Memory B cell (primary cell): ENCODE data around the gene HMGN3.
A peak's percentile ranks its signal among the peaks of the same experiment; 100 is the strongest.

Experiments
- ATAC-seq: fragments of 150-1000 bp; cut with Tn5 transposase; 2 replicates; pipeline ENCODE4 v1.10.0; 2021; ENCODE audit warnings: low read depth, mild to moderate bottlenecking, moderate library complexity
- DNase-seq, 2 donors: peaks; one replicate each; pipeline ENCODE4 v3.0.0; 2022; ENCODE audit warnings: low spot score in 2 of 2
- H3K27ac Mint-ChIP-seq: one replicate; pipeline ENCODE4 v1.8.0; 2022; ENCODE audit warnings: mild to moderate bottlenecking, moderate library complexity, mixed read lengths
- H3K27me3 Mint-ChIP-seq: one replicate; pipeline ENCODE4 v1.8.0; 2022; ENCODE audit warnings: mixed read lengths
- H3K36me3 Mint-ChIP-seq: one replicate; pipeline ENCODE4 v1.8.0; 2022; ENCODE audit warnings: mild to moderate bottlenecking, mixed read lengths
- H3K4me1 Mint-ChIP-seq: one replicate; pipeline ENCODE4 v1.8.0; 2022; ENCODE audit warnings: mixed read lengths
- H3K4me3 Mint-ChIP-seq: one replicate; pipeline ENCODE4 v1.8.0; 2022; ENCODE audit warnings: mild to moderate bottlenecking, moderate library complexity, mixed read lengths
- H3K9me3 Mint-ChIP-seq: one replicate; pipeline ENCODE4 v1.8.0; 2022; ENCODE audit warnings: mixed read lengths

HMGN3 gene

GRCh38 chr6:79225717-79226599 is 8.5 kb downstream of the HMGN3 start:
- Mint-ChIP-seq H3K4me1 (no peaks in the 10 kb centered on the region), H3K9me3 (no peaks in the 10 kb centered on the region), H3K36me3 (peaks cover 4% of the 10 kb centered on the region), H3K27me3 (no peaks in the 10 kb centered on the region), H3K27ac (no peak overlapping the region), H3K4me3 (no peak overlapping the region)
- no peak for DNase-seq
- no peak for ATAC-seq

DNA sequence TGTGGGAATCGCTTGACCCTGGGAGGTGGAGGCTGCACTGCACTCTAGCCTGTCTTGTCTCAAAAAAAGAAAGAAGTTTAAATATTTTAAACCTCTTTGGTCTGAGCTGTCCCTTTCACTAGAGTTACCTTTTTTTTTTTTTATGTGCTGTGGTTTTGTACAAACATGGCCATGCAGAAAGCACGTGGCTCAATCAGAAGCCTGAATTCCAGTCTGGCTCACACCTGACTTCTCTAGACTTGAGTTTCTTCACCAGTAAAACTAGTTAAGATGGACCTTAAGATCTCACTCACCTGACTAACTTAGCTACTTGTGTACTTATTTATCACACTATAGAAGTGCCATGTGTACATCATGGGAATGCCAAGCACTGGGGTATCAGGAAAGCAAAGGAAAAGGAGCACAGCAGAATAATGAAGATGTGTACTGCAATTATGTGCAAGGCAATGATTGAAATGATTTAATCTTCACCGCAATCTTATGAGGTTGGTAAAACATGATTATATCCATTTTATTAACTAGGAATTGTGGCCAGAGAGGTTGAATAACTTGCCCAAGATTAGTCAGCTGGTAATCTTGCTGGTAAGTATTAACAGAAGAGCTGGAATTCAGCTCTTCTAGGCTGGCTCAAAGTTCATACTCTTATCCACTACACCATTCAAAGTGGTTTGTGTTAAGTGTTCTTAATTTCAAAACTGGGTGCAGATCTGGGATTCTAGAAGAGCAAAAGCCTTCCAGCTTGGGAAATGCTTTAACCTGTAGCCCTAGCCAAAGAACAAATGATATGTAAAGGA is 10.7 kb downstream of the HMGN3 start:
- Mint-ChIP-seq H3K4me1 (no peaks in the 10 kb centered on the region), H3K9me3 (peaks cover 2% of the 10 kb centered on the region), H3K27me3 (no peaks in the 10 kb centered on the region), H3K27ac (no peak overlapping the region), H3K36me3 (peaks cover 8% of the 10 kb centered on the region), H3K4me3 (no peak overlapping the region)
- no peak for DNase-seq
- ATAC-seq: no peak

DNA sequence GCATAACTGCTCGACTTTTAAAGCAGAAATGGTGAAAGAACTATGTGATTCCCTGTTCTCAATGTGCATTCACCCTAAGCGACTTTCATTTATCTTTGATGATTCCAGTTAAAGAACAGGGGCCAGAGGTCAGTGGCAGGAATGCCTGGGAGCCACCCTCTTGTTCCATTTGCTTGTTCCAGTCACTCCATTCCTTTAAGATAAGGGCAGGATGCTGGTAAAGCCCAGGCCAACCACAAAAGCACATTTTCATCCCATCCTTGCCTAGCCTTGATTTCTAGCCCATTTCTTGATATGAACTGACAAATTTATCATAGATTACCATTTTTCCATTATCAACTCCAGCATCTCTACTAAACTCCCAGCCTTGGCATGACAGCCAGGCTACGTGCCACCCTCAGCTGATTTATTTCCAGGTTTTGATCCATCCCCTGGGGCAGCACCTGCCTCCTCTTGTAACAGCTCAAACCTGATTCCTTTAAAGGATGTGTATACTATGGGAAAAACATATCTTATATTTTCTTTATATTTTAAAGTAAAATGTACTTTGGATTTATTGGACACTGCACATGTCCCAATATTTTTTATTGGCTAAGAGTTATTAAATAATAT is 19.2 kb downstream of the HMGN3 start:
- ATAC-seq (no peak), DNase-seq (no peak)
- Mint-ChIP-seq H3K36me3 (peaks cover 19% of the 10 kb centered on the region), H3K27ac (no peak overlapping the region), H3K9me3 (peaks cover 3% of the 10 kb centered on the region), H3K27me3 (no peaks in the 10 kb centered on the region), H3K4me1 (peaks cover 2% of the 10 kb centered on the region), H3K4me3 (no peak overlapping the region)

DNA sequence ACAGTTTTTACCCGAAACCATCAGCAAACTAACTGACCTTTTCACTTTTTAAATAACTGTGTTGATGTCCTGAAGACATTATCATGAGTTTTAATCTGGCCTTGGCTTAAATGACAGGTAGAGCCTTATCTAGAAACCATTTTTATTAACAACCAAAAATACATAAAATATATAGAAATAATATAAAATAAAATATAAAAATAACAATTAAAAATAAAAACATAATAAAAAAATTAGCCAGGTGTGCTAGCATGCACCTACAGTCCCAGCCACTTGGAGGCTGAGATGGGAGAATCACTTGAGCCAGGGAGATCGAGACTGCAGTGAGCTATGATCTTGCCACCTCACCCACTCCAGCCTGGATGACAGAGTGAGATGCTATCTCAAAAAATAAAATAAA is 21.6 kb downstream of the HMGN3 start:
- no peak for DNase-seq
- H3K4me1 Mint-ChIP-seq: peaks cover 2% of the 10 kb centered on the region
- ATAC-seq: no peak
- no peaks in the 10 kb centered on the region for H3K9me3 Mint-ChIP-seq
- H3K27ac Mint-ChIP-seq: no peak overlapping the region
- H3K36me3 Mint-ChIP-seq: peaks cover 16% of the 10 kb centered on the region
- H3K27me3 Mint-ChIP-seq: no peaks in the 10 kb centered on the region
- H3K4me3 Mint-ChIP-seq: no peak overlapping the region

DNA sequence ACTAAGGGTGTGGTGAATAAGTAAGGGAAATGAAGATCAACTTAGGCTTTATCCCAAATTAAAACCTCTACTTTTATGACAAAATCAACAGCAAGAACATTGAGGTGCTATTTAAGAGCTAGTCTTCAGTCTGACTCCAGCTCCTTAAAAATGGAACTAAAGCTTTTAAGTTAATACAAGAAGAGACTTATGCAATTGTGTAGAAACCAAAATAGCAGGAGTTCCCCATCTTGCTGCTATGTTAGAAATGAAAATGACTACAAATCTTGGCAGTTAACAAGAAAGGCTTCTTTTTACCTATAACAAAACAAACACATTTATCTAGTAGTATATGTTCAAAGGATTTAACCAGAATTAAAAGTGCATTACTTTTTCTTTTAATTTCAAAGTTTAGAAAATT is 25.7 kb downstream of the HMGN3 start:
- no peak for ATAC-seq
- Mint-ChIP-seq H3K27ac (no peak overlapping the region), H3K36me3 (peaks cover 32% of the 10 kb centered on the region), H3K4me1 (no peaks in the 10 kb centered on the region), H3K9me3 (no peaks in the 10 kb centered on the region), H3K4me3 (no peak overlapping the region), H3K27me3 (no peaks in the 10 kb centered on the region)
- no peak for DNase-seq

- no peak overlapping the region for H3K27ac Mint-ChIP-seq
- H3K9me3 Mint-ChIP-seq: no peaks in the 10 kb centered on the region
- no peaks in the 10 kb centered on the region for H3K27me3 Mint-ChIP-seq
- ATAC-seq: no peak
- H3K36me3 Mint-ChIP-seq: peaks cover 32% of the 10 kb centered on the region
- no peaks in the 10 kb centered on the region for H3K4me1 Mint-ChIP-seq
- no peak for DNase-seq
- H3K4me3 Mint-ChIP-seq: no peak overlapping the region
Observed at GRCh38 chr6:79203753-79204253, 30.7 kb downstream of the HMGN3 start.

DNA sequence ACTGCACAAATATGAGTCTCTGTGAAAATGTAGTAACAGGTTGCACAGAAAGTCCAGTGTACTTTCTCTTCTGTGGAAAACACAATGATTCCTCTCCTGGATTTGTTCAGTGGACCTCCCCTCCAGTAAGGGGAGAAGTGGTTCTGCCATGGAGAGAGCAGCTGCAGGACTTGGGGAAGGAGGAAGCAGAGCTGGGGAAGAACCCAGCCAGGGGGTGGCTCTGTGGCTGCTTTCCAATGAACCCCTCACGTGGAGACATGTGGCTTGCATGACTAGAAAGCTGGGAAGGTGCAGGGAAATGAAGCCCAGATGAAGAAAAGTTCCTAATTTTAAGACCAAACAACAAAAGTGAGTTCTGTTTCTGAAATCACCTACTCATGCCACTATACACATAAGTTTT is 31.9 kb downstream of the HMGN3 start:
- ATAC-seq (no peak), DNase-seq (no peak)
- H3K36me3 Mint-ChIP-seq: peaks cover 29% of the 10 kb centered on the region
- no peak overlapping the region for H3K4me3 Mint-ChIP-seq
- H3K4me1 Mint-ChIP-seq: no peaks in the 10 kb centered on the region
- H3K9me3 Mint-ChIP-seq: no peaks in the 10 kb centered on the region
- no peaks in the 10 kb centered on the region for H3K27me3 Mint-ChIP-seq
- H3K27ac Mint-ChIP-seq: peak overlapping the region; percentile 33

- ATAC-seq (no peak), DNase-seq (no peak)
- H3K27ac Mint-ChIP-seq: peak overlapping the region; percentile 33
- no peaks in the 10 kb centered on the region for H3K4me1 Mint-ChIP-seq
- no peaks in the 10 kb centered on the region for H3K27me3 Mint-ChIP-seq
- no peak overlapping the region for H3K4me3 Mint-ChIP-seq
- no peaks in the 10 kb centered on the region for H3K9me3 Mint-ChIP-seq
- peaks cover 24% of the 10 kb centered on the region for H3K36me3 Mint-ChIP-seq
Observed at GRCh38 chr6:79201983-79202382, 32.5 kb downstream of the HMGN3 start.

GRCh38 chr6:79201143-79201542 is 33.3 kb downstream of the HMGN3 start:
- no peak overlapping the region for H3K27ac Mint-ChIP-seq
- H3K4me3 Mint-ChIP-seq: no peak overlapping the region
- H3K9me3 Mint-ChIP-seq: no peaks in the 10 kb centered on the region
- DNase-seq (no peak), ATAC-seq (no peak)
- H3K36me3 Mint-ChIP-seq: peaks cover 20% of the 10 kb centered on the region
- H3K27me3 Mint-ChIP-seq: no peaks in the 10 kb centered on the region
- H3K4me1 Mint-ChIP-seq: no peaks in the 10 kb centered on the region

- peaks cover 5% of the 10 kb centered on the region for H3K9me3 Mint-ChIP-seq
- peaks cover 13% of the 10 kb centered on the region for H3K36me3 Mint-ChIP-seq
- no peak for ATAC-seq
- no peak overlapping the region for H3K27ac Mint-ChIP-seq
- no peaks in the 10 kb centered on the region for H3K4me1 Mint-ChIP-seq
- DNase-seq: no peak
- no peak overlapping the region for H3K4me3 Mint-ChIP-seq
- H3K27me3 Mint-ChIP-seq: no peaks in the 10 kb centered on the region
Observed at GRCh38 chr6:79196912-79197311, 37.6 kb downstream of the HMGN3 start.

GRCh38 chr6:79193971-79194370 is 40.5 kb downstream of the HMGN3 start:
- Mint-ChIP-seq H3K4me3 (no peak overlapping the region), H3K27me3 (no peaks in the 10 kb centered on the region), H3K27ac (no peak overlapping the region), H3K4me1 (no peaks in the 10 kb centered on the region), H3K36me3 (peaks cover 10% of the 10 kb centered on the region), H3K9me3 (peaks cover 6% of the 10 kb centered on the region)
- ATAC-seq (no peak), DNase-seq (no peak)

DNA sequence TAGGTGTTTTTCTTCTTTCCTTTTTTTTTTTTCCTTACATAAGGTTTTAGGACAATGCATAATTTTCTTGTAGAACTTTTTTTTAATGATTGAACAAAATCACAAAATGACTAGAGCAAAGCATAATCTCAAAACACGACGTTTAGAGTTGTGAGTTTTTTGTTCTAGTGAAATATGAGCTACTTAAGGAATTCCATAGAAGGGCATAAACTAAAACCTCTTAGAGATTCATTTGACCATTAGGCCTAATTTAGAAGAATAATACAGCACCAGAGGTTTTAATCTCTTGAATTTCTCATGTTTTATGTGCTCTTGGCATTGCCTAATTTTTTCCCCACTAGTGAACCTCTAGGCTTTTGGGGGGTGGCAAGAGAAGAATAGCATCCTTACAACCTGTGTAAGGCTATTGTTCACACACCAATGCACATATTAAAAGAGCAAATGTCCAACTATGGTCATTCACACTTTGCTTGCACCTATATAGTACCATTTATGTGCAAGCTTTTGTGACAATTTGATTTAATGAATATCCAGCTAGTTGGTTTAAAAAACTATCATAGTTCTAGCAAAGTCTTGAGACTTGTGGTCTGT is 44.6 kb downstream of the HMGN3 start:
- Mint-ChIP-seq H3K4me3 (no peak overlapping the region), H3K4me1 (no peaks in the 10 kb centered on the region), H3K36me3 (peaks cover 9% of the 10 kb centered on the region), H3K9me3 (peaks cover 6% of the 10 kb centered on the region), H3K27ac (no peak overlapping the region), H3K27me3 (no peaks in the 10 kb centered on the region)
- ATAC-seq (no peak), DNase-seq (no peak)

DNA sequence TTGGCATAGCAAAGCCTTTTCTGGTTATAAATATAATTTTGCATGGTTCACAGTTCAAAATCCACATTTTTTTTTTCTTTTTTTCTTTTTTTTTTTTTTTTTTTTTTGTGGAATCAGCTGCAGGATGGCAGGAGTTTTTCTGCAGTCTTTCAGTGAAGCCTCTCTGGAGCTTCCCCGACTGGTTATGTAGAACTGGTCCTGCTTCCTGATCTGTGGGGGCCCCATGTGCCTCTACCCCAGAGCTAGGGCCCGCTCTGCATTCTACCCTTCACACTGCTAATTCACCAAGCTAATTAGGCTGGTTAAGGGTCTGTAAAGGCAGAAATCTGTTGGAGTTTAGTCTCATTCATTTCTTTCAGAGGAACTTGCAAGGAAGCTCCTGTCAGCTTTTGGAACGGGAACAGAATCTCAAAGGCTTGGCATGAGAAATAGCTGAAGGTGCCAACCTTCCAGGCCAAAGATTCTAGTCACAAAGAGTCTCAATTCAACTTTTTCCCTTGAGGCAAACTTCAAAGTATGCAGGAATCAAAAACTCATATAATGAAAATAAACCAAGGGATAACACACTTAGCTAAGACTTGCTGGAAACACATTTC is 45.5 kb downstream of the HMGN3 start:
- Mint-ChIP-seq H3K27me3 (no peaks in the 10 kb centered on the region), H3K27ac (no peak overlapping the region), H3K4me1 (no peaks in the 10 kb centered on the region), H3K4me3 (no peak overlapping the region), H3K9me3 (peaks cover 6% of the 10 kb centered on the region), H3K36me3 (peaks cover 6% of the 10 kb centered on the region)
- no peak for DNase-seq
- ATAC-seq: no peak
